Keratinocyte (primary cell): ENCODE results near the gene TENT5A.

Experiments
- CTCF ChIP-seq, 3 experiments: IDR thresholded peaks in 1 of 3; conservative IDR thresholded peaks in 1 of 3; optimal IDR thresholded peaks in 1 of 3; 2 replicates in 2 of 3; 3 replicates in 1 of 3; pipeline versions ENCODE3 to v1.5.1; 2011; ENCODE audit warnings: low read length in 3 of 3, mild to moderate bottlenecking in 3 of 3, moderate library complexity in 2 of 3, control low read depth in 1 of 3, inconsistent platforms in 1 of 3; ENCODE audit not compliant: insufficient read depth in 2 of 3; ENCODE audit errors: extremely low read depth in 1 of 3
- EZH2 ChIP-seq: IDR thresholded peaks from one replicate; pipeline ENCODE4 v1.6.1; 2012; ENCODE audit warnings: inconsistent platforms, mild to moderate bottlenecking, low read length, moderate library complexity

- TF ChIP-seq CTCF (optimal IDR thresholded peaks at IDR 0.05 in 1 of 3, IDR thresholded peaks at IDR 0.05 in 1 of 3, conservative IDR thresholded peaks at IDR 0.05 in 1 of 3; ENCODE audit: extremely low read depth in 1 of 3, insufficient read depth in 2 of 3, low read length in 3 of 3) (no peak), EZH2 (no peak)
Observed at GRCh38 chr6:81755551-81755950, 3.1 kb upstream of the TENT5A start.
